AG08395 (cell line): ENCODE data around the gene MARCO.

Source experiments
- DNase-seq: peaks from one replicate; pipeline ENCODE4 v3.0.0; 2012; ENCODE audit warnings: mixed read lengths, low spot score

MARCO gene

DNA sequence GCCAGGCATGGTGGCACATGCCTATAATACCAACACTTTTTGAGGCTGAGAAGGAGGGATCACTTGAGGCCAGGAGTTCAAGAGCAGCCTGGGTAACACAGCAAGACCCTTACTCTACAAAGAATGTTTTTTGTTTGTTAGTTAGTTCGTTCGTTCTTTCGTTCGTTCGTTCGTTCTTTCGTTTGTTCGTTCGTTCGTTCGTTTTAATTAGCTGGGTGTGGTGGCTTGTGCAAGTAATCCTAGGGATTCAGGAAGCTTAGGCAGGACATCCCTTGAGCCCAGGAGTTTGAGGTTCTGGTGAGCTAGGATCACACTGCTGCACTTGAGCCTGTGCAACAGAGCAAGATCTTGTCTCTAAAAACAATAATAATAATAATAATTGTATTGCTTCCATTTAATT, 98.7 kb downstream of the MARCO start:
- DNase-seq: no peak
